Pancreas (tissue), 10 donors: Measurements from ENCODE around the gene TMEM14B. TPM values are rescaled to one million over a fixed set of nuclear protein-coding genes. Genes with fewer than 3 reads are reported as not detected.
"Not testable (repeated sequence)": the region's sequence is repeated elsewhere in the genome, so short reads cannot be mapped to it uniquely, and the experiment has no call there.

Source experiments
- ATAC-seq, 4 donors: fragments of 200-7000 bp; cut with Tn5 transposase; one replicate each; pipeline versions ENCODE4 v1.8.0 to v1.9.1; 2020; ENCODE audit warnings: mild to moderate bottlenecking in 4 of 4, moderate library complexity in 4 of 4
- DNase-seq, 6 donors: peaks; one replicate each; pipeline ENCODE4 v3.0.0-alpha.2; 2020
- FAIRE-seq: peaks from 2 replicates; lab custom pipeline; 2012; peaks lifted over from hg19 to GRCh38; lab: Jason Lieb, UNC
- H3K27ac ChIP-seq, 4 donors: fragments of 200-600 bp; sonication (generic); 1 replicate in 3 of 4; 2 replicates in 1 of 4; pipeline versions ENCODE4 v1.5.0 to v1.8.0; 2020
- H3K27me3 ChIP-seq, 4 donors: fragments of 200-600 bp; one replicate each; pipeline ENCODE4 v1.8.0; 2021
- H3K36me3 ChIP-seq, 3 donors: fragments of 200-600 bp; sonication (generic) in 1 of 3; one replicate each; pipeline versions ENCODE4 v1.5.0 to v1.8.0; 2020 to 2021
- H3K4me1 ChIP-seq, 3 donors: fragments of 200-600 bp; one replicate each; pipeline ENCODE4 v1.8.0; 2021
- H3K4me3 ChIP-seq, 4 donors: fragments of 200-600 bp; sonication (generic) in 2 of 4; one replicate each; pipeline versions ENCODE4 v1.5.0 to v1.8.0; 2020 to 2021
- H3K9me3 ChIP-seq, 4 donors: fragments of 200-600 bp; one replicate each; pipeline ENCODE4 v1.8.0; 2021
- CTCF ChIP-seq, 4 donors: fragments of 200-600 bp; sonication (generic) in 3 of 4; IDR thresholded peaks; one replicate each; pipeline versions ENCODE4 v1.5.0 to v1.8.0; 2021; ENCODE audit warnings: antibody characterized with exemption in 4 of 4
- WGBS, 2 donors: extraction: QIAGEN DNeasy Blood & Tissue Kit; methylation state at CpG; one replicate each; pipeline ENCODE4 v1.1.7; 2013; 5-methylcytosine and 5-hydroxymethylcytosine counted together
- intact Hi-C, 3 donors: fragments of 100-400 bp; cut with DNase I; formaldehyde crosslinking; loops; one replicate each; pipeline versions ENCODE4 v1.11.1 to v1.14.2; 2022
- polyA plus RNA-seq, 2 donors: library from polyadenylated mRNA; stranded (reverse); fragments of 200-250 nt; gene quantifications; one replicate each; pipeline ENCODE4 v1.2.3, GENCODE V29; 2013
- total RNA-seq, 6 donors: library from RNA; stranded (reverse); fragmentation: NEBNext Ultra II Directional in 4 of 6; extraction: Animal tissue kit (Norgen Biotek cat#: 25700) in 4 of 6; gene quantifications; one replicate each; pipeline versions ENCODE4 v1.2.1 to v1.2.4, GENCODE V29; 2021 to 2023
- donor health status: healthy with polysubstance abuse.
- donor health status: DM: no; HTN: no; CAD: no; lungs with moderate emphysema.
- donor health status: DM: no; HTN: no; CAD: no.
- donor health status: control.
- donor health status: control.
- donor health status: Bipolar disorder and iron deficiency.
- donor health status: DM: yes; HTN: yes; CAD: no.
- donor health status: DM: no; HTN: no; CAD: no.
- donor health status: DM: no; HTN: no; CAD: no.
- donor health status: DM: yes; HTN: yes; CAD: no.

Gene TMEM14B
- total and polyA plus RNA-seq, 8 donors: 25.9 to 52.1 (median 35.3) TPM

GRCh38 chr6:10742251-10742650, 5.4 kb upstream of the TMEM14B start:
- TF ChIP-seq CTCF (IDR thresholded peaks at IDR 0.05): no peak
- no peaks in the 10 kb centered on the region for H3K27me3 ChIP-seq
- no peaks in the 10 kb centered on the region for H3K4me1 ChIP-seq
- DNase-seq (no peak), ATAC-seq (no peak), FAIRE-seq (no peak)
- no peaks in the 10 kb centered on the region for H3K9me3 ChIP-seq
- no peak overlapping the region for H3K27ac ChIP-seq
- no peaks in the 10 kb centered on the region for H3K36me3 ChIP-seq
- 95 to 96% methylated on average over 12 of the region's 12 CpGs for WGBS, 2 donors
- H3K4me3 ChIP-seq: no peak overlapping the region
- intact Hi-C loops: no loop called here

- no peaks in the 10 kb centered on the region for H3K9me3 ChIP-seq
Measured at GRCh38 chr6:10743515-10743914, 4.1 kb upstream of the TMEM14B start.

GRCh38 chr6:10745116-10745515, 2.5 kb upstream of the TMEM14B start:
- Histone ChIP-seq H3K4me1 (peaks cover 0 to 16% (median 9%) of the 10 kb centered on the region in 3 donors), H3K4me3 (no peak overlapping the region), H3K9me3 (no peaks in the 10 kb centered on the region), H3K27me3 (no peaks in the 10 kb centered on the region), H3K27ac (no peak overlapping the region), H3K36me3 (no peaks in the 10 kb centered on the region)
- TF ChIP-seq CTCF (IDR thresholded peaks at IDR 0.05): no peak
- no peak for DNase-seq
- 91 to 95% methylated on average over 5 of the region's 5 CpGs for WGBS, 2 donors
- no peak for FAIRE-seq
- intact Hi-C loops: no loop called here
- no peak for ATAC-seq

More at GRCh38 chr6:10743515-10743914, 4.1 kb upstream of the TMEM14B start:
- FAIRE-seq: no peak
- no peak for DNase-seq
- 65 to 79% methylated on average over 6 of the region's 6 CpGs for WGBS, 2 donors
- Histone ChIP-seq H3K27me3 (no peaks in the 10 kb centered on the region), H3K27ac (no peak overlapping the region), H3K36me3 (no peaks in the 10 kb centered on the region), H3K4me1 (peaks cover 0 to 3% (median 0%) of the 10 kb centered on the region in 3 donors), H3K4me3 (no peak overlapping the region)
- intact Hi-C loops: no loop called here
- TF ChIP-seq CTCF (IDR thresholded peaks at IDR 0.05): no peak
- ATAC-seq: no peak

- peak overlapping the region; percentile 26 to 64 (median 60) for H3K4me3 ChIP-seq
- no peak for TF ChIP-seq CTCF (IDR thresholded peaks at IDR 0.05)
- H3K4me1 ChIP-seq: peaks cover 0 to 16% (median 9%) of the 10 kb centered on the region in 3 donors
- H3K9me3 ChIP-seq: no peaks in the 10 kb centered on the region
- DNase-seq (no peak), FAIRE-seq (no peak), ATAC-seq (no peak)
- peak overlapping the region; percentile 35 to 67 (median 64) for H3K27ac ChIP-seq
- whole genome bisulfite sequencing, 2 donors: 53 to 56% methylated on average over 9 of the region's 9 CpGs
- H3K27me3 ChIP-seq: no peaks in the 10 kb centered on the region
- no peaks in the 10 kb centered on the region for H3K36me3 ChIP-seq
- intact Hi-C loops: no loop called here
Measured at GRCh38 chr6:10746915-10747250, 722 bp upstream of the TMEM14B start.

- Histone ChIP-seq H3K4me3 (no peak overlapping the region), H3K27me3 (no peaks in the 10 kb centered on the region), H3K27ac (no peak overlapping the region), H3K4me1 (peaks cover 0 to 16% (median 9%) of the 10 kb centered on the region in 3 donors), H3K36me3 (no peaks in the 10 kb centered on the region), H3K9me3 (no peaks in the 10 kb centered on the region)
- 27 to 31% methylated on average over 2 of the region's 2 CpGs for WGBS, 2 donors
- no peak for TF ChIP-seq CTCF (IDR thresholded peaks at IDR 0.05)
- ATAC-seq (no peak), DNase-seq (no peak), FAIRE-seq (no peak)
- intact Hi-C loops: no loop called here
Measured at GRCh38 chr6:10749734-10750133, 2.1 kb downstream of the TMEM14B start.

GRCh38 chr6:10750568-10750967, 3.0 kb downstream of the TMEM14B start:
- 61% methylated on average over 6 of the region's 6 CpGs for whole genome bisulfite sequencing, 2 donors
- H3K27me3 ChIP-seq, FAIRE-seq, H3K36me3 ChIP-seq, H3K4me3 ChIP-seq, H3K9me3 ChIP-seq, ATAC-seq, DNase-seq, intact Hi-C loops, H3K27ac ChIP-seq: not testable (repeated sequence)
- peaks cover 0 to 16% (median 9%) of the 10 kb centered on the region in 3 donors for H3K4me1 ChIP-seq

- H3K36me3 ChIP-seq, FAIRE-seq, intact Hi-C loops: not testable (repeated sequence)
Measured at GRCh38 chr6:10751757-10752156, 4.2 kb downstream of the TMEM14B start.

More at GRCh38 chr6:10751757-10752156, 4.2 kb downstream of the TMEM14B start:
- DNase-seq, H3K9me3 ChIP-seq, H3K4me3 ChIP-seq, ATAC-seq, H3K27ac ChIP-seq, H3K27me3 ChIP-seq: not testable (repeated sequence)
- WGBS, 2 donors: 83 to 93% methylated on average over 5 of the region's 5 CpGs
- H3K4me1 ChIP-seq: peaks cover 0 to 16% (median 9%) of the 10 kb centered on the region in 3 donors
